Keratinocyte (primary cell): ENCODE measurements around the gene SMARCD2. TPM values are rescaled to one million over a fixed set of nuclear protein-coding genes. Genes with fewer than 3 reads are reported as not detected.

Source experiments
- DNase-seq: peaks from one replicate; pipeline ENCODE4 v3.0.0-alpha.2; 2011; ENCODE audit warnings: low read depth, missing footprints, low spot score
- FAIRE-seq: peaks from 2 replicates; lab custom pipeline; 2011; peaks lifted over from hg19 to GRCh38; lab: Jason Lieb, UNC
- H2AFZ ChIP-seq: 2 replicates; pipeline ENCODE4 v1.6.0; 2012; ENCODE audit warnings: low read length, control low read depth, inconsistent platforms; ENCODE audit not compliant: control insufficient read depth
- H3K27ac ChIP-seq: 2 replicates; pipeline ENCODE4 v1.5.1; 2011; ENCODE audit warnings: low read length; ENCODE audit not compliant: control insufficient read depth, insufficient read depth
- H3K27me3 ChIP-seq: 3 replicates; pipeline ENCODE4 v1.6.0; 2011; ENCODE audit warnings: low read length; ENCODE audit not compliant: control insufficient read depth, insufficient read depth; ENCODE audit errors: extremely low read depth
- H3K36me3 ChIP-seq, 2 experiments: 2 replicates in 1 of 2; 3 replicates in 1 of 2; pipeline ENCODE4 v1.5.1; 2011; ENCODE audit warnings: low read length in 2 of 2, mild to moderate bottlenecking in 1 of 2; ENCODE audit not compliant: control insufficient read depth in 2 of 2, insufficient read depth in 2 of 2; ENCODE audit errors: extremely low read depth in 1 of 2
- H3K4me1 ChIP-seq: 3 replicates; pipeline ENCODE4 v1.5.1; 2011; ENCODE audit warnings: low read length; ENCODE audit not compliant: control insufficient read depth, insufficient read depth; ENCODE audit errors: extremely low read depth
- H3K4me2 ChIP-seq: 3 replicates; pipeline ENCODE4 v1.6.0; 2011; ENCODE audit warnings: low read depth, low read length; ENCODE audit not compliant: control insufficient read depth, insufficient read depth; ENCODE audit errors: extremely low read depth
- H3K4me3 ChIP-seq, 3 experiments: fragments of 200-600 bp in 1 of 3; sonication (generic) in 1 of 3; 2 replicates in 2 of 3; 3 replicates in 1 of 3; pipeline ENCODE4 v1.5.1; 2011 to 2016; ENCODE audit warnings: low read length in 3 of 3, mild to moderate bottlenecking in 3 of 3, control low read depth in 2 of 3, inconsistent platforms in 1 of 3, low read depth in 1 of 3, mixed read lengths in 1 of 3, mixed run types in 1 of 3, moderate library complexity in 1 of 3; ENCODE audit not compliant: control insufficient read depth in 2 of 3, insufficient read depth in 2 of 3; ENCODE audit errors: extremely low read depth in 1 of 3
- H3K79me2 ChIP-seq: 2 replicates; pipeline ENCODE4 v1.6.0; 2012; ENCODE audit warnings: low read length; ENCODE audit not compliant: control insufficient read depth, insufficient read depth
- H3K9ac ChIP-seq: 3 replicates; pipeline ENCODE4 v1.6.0; 2011; ENCODE audit warnings: low read length; ENCODE audit not compliant: control insufficient read depth, insufficient read depth; ENCODE audit errors: extremely low read depth
- H3K9me1 ChIP-seq: 3 replicates; pipeline ENCODE4 v1.6.0; 2011; ENCODE audit warnings: low read length; ENCODE audit not compliant: control insufficient read depth, insufficient read depth; ENCODE audit errors: extremely low read depth
- H3K9me3 ChIP-seq: 2 replicates; pipeline ENCODE4 v1.5.1; 2012; ENCODE audit warnings: low read depth, low read length; ENCODE audit not compliant: control insufficient read depth
- H4K20me1 ChIP-seq: 3 replicates; pipeline ENCODE4 v1.6.0; 2011; ENCODE audit warnings: low read length; ENCODE audit not compliant: control insufficient read depth, insufficient read depth; ENCODE audit errors: extremely low read depth
- EZH2 ChIP-seq: IDR thresholded peaks from one replicate; pipeline ENCODE4 v1.6.1; 2012; ENCODE audit warnings: inconsistent platforms, mild to moderate bottlenecking, low read length, moderate library complexity
- dilution Hi-C: fragments of 300-500 bp; cut with MboI; formaldehyde crosslinking; loops from one replicate; pipeline ENCODE4 v1.7.0; 2020; ENCODE audit warnings: low sequenced_read_pairs; ENCODE audit not compliant: extremely low pct_ligation_motif_present
- polyA plus RNA-seq, 5 experiments: library from polyadenylated mRNA; depleted of rRNA in 3 of 5; stranded (reverse) in 3 of 5; stranded (forward) in 1 of 5; unstranded in 1 of 5; fragments of >200 nt; gene quantifications; 1 replicate in 1 of 5; 2 replicates in 3 of 5; 3 replicates in 1 of 5; pipeline versions ENCODE4 v1.2.1 to v1.2.3, GENCODE V29; 2011 to 2012; ENCODE audit warnings: missing spikeins in 2 of 5, low read depth in 1 of 5, low replicate concordance in 1 of 5
- TF ChIP-seq, protein P1 (sequence below), 3 experiments: IDR thresholded peaks in 1 of 3; conservative IDR thresholded peaks in 1 of 3; optimal IDR thresholded peaks in 1 of 3; 2 replicates in 2 of 3; 3 replicates in 1 of 3; pipeline versions ENCODE3 to v1.5.1; 2011; ENCODE audit warnings: low read length in 3 of 3, mild to moderate bottlenecking in 3 of 3, moderate library complexity in 2 of 3, control low read depth in 1 of 3, inconsistent platforms in 1 of 3; ENCODE audit not compliant: insufficient read depth in 2 of 3; ENCODE audit errors: extremely low read depth in 1 of 3

Gene SMARCD2
- polyA plus RNA-seq, 1 donor (not counting 4 experiments of a cell fraction or from before 2014, with no cell fraction given): 86.3 TPM

DNA sequence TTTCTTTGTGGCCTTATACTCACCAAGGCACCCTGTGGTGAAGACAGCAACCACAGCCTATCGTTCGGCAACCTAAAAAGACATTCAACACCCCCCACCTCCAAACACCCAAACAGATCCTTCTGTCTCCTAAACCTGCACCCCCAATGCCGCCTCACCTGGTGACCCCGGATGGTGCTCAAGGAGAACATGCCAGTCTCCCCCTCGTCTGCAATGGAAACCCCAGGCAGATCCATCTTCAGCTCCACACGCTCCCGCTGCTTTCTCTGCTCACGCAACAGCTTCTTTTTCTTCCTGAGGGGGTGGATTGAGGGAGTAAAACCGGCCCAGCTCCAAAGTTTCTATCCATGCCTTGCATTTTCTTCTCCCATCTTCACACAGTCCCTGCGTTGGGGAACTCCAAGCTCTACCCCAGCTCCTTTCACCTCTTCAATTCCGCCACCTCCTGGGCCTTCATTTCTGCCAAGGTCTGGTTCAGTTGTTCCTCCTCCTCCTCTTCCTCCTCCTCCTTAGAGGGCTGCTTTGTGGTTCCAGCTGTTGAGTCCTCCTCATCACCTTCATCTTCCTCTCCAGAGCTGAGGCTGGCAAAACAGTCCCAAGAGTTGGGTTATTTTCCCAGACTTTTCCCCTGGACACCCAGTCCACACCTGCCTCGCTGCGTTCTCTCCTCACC, 18.7 kb downstream of the SMARCD2 start:
- Histone ChIP-seq H3K4me1 (peaks cover 15% of the 10 kb centered on the region), H3K27ac (no peak overlapping the region), H4K20me1 (peaks cover 9% of the 10 kb centered on the region), H3K4me3 (no peak overlapping the region), H3K9ac (no peak overlapping the region), H2AFZ (no peak overlapping the region), H3K9me3 (no peaks in the 10 kb centered on the region), H3K79me2 (peaks cover 52% of the 10 kb centered on the region), H3K27me3 (no peaks in the 10 kb centered on the region), H3K36me3 (peaks cover 44 to 54% of the 10 kb centered on the region in 2 experiments), H3K4me2 (no peak overlapping the region), H3K9me1 (no peaks in the 10 kb centered on the region)
- TF ChIP-seq, protein P1, sequence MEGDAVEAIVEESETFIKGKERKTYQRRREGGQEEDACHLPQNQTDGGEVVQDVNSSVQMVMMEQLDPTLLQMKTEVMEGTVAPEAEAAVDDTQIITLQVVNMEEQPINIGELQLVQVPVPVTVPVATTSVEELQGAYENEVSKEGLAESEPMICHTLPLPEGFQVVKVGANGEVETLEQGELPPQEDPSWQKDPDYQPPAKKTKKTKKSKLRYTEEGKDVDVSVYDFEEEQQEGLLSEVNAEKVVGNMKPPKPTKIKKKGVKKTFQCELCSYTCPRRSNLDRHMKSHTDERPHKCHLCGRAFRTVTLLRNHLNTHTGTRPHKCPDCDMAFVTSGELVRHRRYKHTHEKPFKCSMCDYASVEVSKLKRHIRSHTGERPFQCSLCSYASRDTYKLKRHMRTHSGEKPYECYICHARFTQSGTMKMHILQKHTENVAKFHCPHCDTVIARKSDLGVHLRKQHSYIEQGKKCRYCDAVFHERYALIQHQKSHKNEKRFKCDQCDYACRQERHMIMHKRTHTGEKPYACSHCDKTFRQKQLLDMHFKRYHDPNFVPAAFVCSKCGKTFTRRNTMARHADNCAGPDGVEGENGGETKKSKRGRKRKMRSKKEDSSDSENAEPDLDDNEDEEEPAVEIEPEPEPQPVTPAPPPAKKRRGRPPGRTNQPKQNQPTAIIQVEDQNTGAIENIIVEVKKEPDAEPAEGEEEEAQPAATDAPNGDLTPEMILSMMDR (optimal IDR thresholded peaks at IDR 0.05 in 1 of 3, IDR thresholded peaks at IDR 0.05 in 1 of 3, conservative IDR thresholded peaks at IDR 0.05 in 1 of 3; ENCODE audit: extremely low read depth in 1 of 3, insufficient read depth in 2 of 3, low read length in 3 of 3): no peak
- TF ChIP-seq EZH2: no peak
- no peak for DNase-seq
- dilution Hi-C loops: no loop called here
- no peak for FAIRE-seq

DNA sequence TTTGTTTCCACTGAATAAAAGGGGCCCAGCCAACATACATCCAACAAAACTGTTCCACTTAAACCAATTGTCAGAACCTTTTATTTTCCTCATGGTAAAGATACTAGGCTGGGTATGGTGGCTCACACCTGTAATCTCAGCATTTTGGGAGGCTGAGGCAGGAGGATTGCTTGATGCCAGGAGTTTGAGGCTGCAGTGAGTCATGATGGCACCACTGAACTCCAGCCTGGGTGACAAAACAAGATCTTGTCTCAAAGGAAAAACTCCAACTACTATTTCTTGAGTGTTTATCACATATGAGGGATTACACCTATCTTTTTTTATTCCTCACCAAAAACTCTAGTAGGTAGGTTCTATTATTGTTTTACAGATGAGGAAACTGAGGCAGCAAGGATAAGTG, 19.9 kb downstream of the SMARCD2 start:
- TF ChIP-seq, protein P1 (optimal IDR thresholded peaks at IDR 0.05 in 1 of 3, IDR thresholded peaks at IDR 0.05 in 1 of 3, conservative IDR thresholded peaks at IDR 0.05 in 1 of 3; ENCODE audit: extremely low read depth in 1 of 3, insufficient read depth in 2 of 3, low read length in 3 of 3): no peak
- no peak for TF ChIP-seq EZH2
- no peak overlapping the region for H3K9ac ChIP-seq
- peaks cover 54 to 65% of the 10 kb centered on the region in 2 experiments for H3K36me3 ChIP-seq
- no peaks in the 10 kb centered on the region for H3K27me3 ChIP-seq
- no peak overlapping the region for H2AFZ ChIP-seq
- peaks cover 9% of the 10 kb centered on the region for H3K4me1 ChIP-seq
- no peak overlapping the region for H3K27ac ChIP-seq
- DNase-seq (no peak), FAIRE-seq (no peak)
- dilution Hi-C loops: no loop called here
- no peak overlapping the region for H3K4me3 ChIP-seq
- H4K20me1 ChIP-seq: peaks cover 9% of the 10 kb centered on the region
- no peaks in the 10 kb centered on the region for H3K9me1 ChIP-seq
- H3K79me2 ChIP-seq: peaks cover 40% of the 10 kb centered on the region
- H3K9me3 ChIP-seq: no peaks in the 10 kb centered on the region
- H3K4me2 ChIP-seq: no peak overlapping the region
